ENCODE data around the gene SLC9A3. TPM values are rescaled to one million over a fixed set of nuclear protein-coding genes. Genes with fewer than 3 reads are reported as not detected.

The SLC9A3 gene
- total RNA-seq, 1 experiment from 2014 or later = 1.5 TPM

- no TSS peak for BruUV-seq (replicated peaks)
- no peaks in the 10 kb centered on the region for H3K36me3 ChIP-seq (ENCODE audit: control insufficient read depth in 1 of 2, insufficient read depth in 2 of 2, low read length in 2 of 2)
- H3K9me2 ChIP-seq (ENCODE audit: insufficient read depth) = no peaks in the 10 kb centered on the region
- H3K9me3 ChIP-seq (ENCODE audit: control insufficient read depth in 1 of 2, insufficient read depth in 1 of 2, low read depth in 1 of 2, low read length in 2 of 2) = no peaks in the 10 kb centered on the region
- H3K4me1 ChIP-seq (ENCODE audit: control insufficient read depth in 1 of 2, insufficient read depth in 2 of 2, low read length in 2 of 2) = no peaks in the 10 kb centered on the region
- intact Hi-C loops (cut with micrococcal nuclease) = no loop called here
- no peak overlapping the region for H3K4me3 ChIP-seq (replicated peaks in 1 of 2; ENCODE audit: low read depth in 1 of 2, low read length in 2 of 2)
- ChIA-PET POLR2A (no interaction called here), RAD21 (ENCODE audit: low non-redundant PET in 1 of 2, low total read pairs in 2 of 2, uncharacterized antibody in 2 of 2, unreplicated experiment in 2 of 2) (no interaction called here), CTCF (no interaction called here)
- no peak overlapping the region for H3K4me2 ChIP-seq (ENCODE audit: low read length)
- ATAC-seq = no peak
- no peak overlapping the region for H3K9ac ChIP-seq (ENCODE audit: low read length)
- H3K79me2 ChIP-seq (ENCODE audit: insufficient read depth, low read length) = no peaks in the 10 kb centered on the region
- no peak overlapping the region for H2AFZ ChIP-seq (ENCODE audit: low read depth, low read length, poor library complexity, severe bottlenecking)
- no peak overlapping the region for H3K27ac ChIP-seq (ENCODE audit: low read depth, low read length)
- no peaks in the 10 kb centered on the region for H4K20me1 ChIP-seq (ENCODE audit: insufficient read depth)
- no peak for DNase-seq (ENCODE audit: low read depth, low spot score)
- no peaks in the 10 kb centered on the region for H3K27me3 ChIP-seq (ENCODE audit: insufficient read depth, low read length)
- no peak for TF ChIP-seq ZFX (IDR thresholded peaks at IDR 0.05)
- no peak for TF ChIP-seq FOSL1 (IDR thresholded peaks at IDR 0.05; ENCODE audit: low read depth)
- no peak for TF ChIP-seq EGR1 (IDR thresholded peaks at IDR 0.05; ENCODE audit: low read depth)
- TF ChIP-seq MAX (IDR thresholded peaks at IDR 0.05) = no peak
- TF ChIP-seq TCF7L2 (IDR thresholded peaks at IDR 0.05; ENCODE audit: borderline replicate concordance, extremely low read depth, insufficient read depth, insufficient read length) = no peak
- no peak for TF ChIP-seq SRF (IDR thresholded peaks at IDR 0.05; ENCODE audit: low read depth)
- TF ChIP-seq EZH2phosphoT487 (IDR thresholded peaks at IDR 0.05; ENCODE audit: borderline replicate concordance) = no peak
- no peak for TF ChIP-seq ATF3 (IDR thresholded peaks at IDR 0.05)
- TF ChIP-seq ZNF274 (IDR thresholded peaks at IDR 0.05; ENCODE audit: low read depth, low read length) = no peak
- no peak for TF ChIP-seq RAD21 (IDR thresholded peaks at IDR 0.05; ENCODE audit: low read depth)
- no peak for TF ChIP-seq CTCF (IDR thresholded peaks at IDR 0.05 in 2 of 3, conservative IDR thresholded peaks at IDR 0.05 in 1 of 3; ENCODE audit: borderline replicate concordance in 1 of 3, insufficient read depth in 1 of 3, low read depth in 2 of 3, low read length in 2 of 3)
- no peak for TF ChIP-seq CEBPB (IDR thresholded peaks at IDR 0.05; ENCODE audit: low read depth)
- no peak for TF ChIP-seq YY1 (IDR thresholded peaks at IDR 0.05; ENCODE audit: extremely low read depth, insufficient replicate concordance, low read depth, low read length)
- no peak for TF ChIP-seq POLR2AphosphoS5 (IDR thresholded peaks at IDR 0.05; ENCODE audit: low read depth, low read length)
- no peak for TF ChIP-seq ELF1 (IDR thresholded peaks at IDR 0.05; ENCODE audit: borderline replicate concordance, low read depth)
- no peak for TF ChIP-seq POLR2A (IDR thresholded peaks at IDR 0.05; ENCODE audit: borderline replicate concordance, extremely low read depth, insufficient read depth, insufficient read length)
- TF ChIP-seq CBX3 (IDR thresholded peaks at IDR 0.05; ENCODE audit: low read depth) = no peak
- TF ChIP-seq REST (IDR thresholded peaks at IDR 0.05; ENCODE audit: low read depth) = no peak
- TF ChIP-seq ZBTB33 (IDR thresholded peaks at IDR 0.05; ENCODE audit: extremely low read depth, insufficient replicate concordance, low read length) = no peak
- no peak for TF ChIP-seq SIN3A (IDR thresholded peaks at IDR 0.05; ENCODE audit: low read depth)
Measured at GRCh38 chr5:538801-539468, 14.7 kb upstream of the SLC9A3 start.
